Camera-type eye (tissue), 1 donor: ENCODE data around the gene FBXW10B. TPM values are rescaled to one million over a fixed set of nuclear protein-coding genes. Genes with fewer than 3 reads are reported as not detected.

Experiments used
- total RNA-seq: library from RNA; depleted of rRNA; stranded (reverse); fragments of >200 nt; gene quantifications from one replicate; pipeline ENCODE4 v1.2.3, GENCODE V29; 2014

The FBXW10B gene, protein sequence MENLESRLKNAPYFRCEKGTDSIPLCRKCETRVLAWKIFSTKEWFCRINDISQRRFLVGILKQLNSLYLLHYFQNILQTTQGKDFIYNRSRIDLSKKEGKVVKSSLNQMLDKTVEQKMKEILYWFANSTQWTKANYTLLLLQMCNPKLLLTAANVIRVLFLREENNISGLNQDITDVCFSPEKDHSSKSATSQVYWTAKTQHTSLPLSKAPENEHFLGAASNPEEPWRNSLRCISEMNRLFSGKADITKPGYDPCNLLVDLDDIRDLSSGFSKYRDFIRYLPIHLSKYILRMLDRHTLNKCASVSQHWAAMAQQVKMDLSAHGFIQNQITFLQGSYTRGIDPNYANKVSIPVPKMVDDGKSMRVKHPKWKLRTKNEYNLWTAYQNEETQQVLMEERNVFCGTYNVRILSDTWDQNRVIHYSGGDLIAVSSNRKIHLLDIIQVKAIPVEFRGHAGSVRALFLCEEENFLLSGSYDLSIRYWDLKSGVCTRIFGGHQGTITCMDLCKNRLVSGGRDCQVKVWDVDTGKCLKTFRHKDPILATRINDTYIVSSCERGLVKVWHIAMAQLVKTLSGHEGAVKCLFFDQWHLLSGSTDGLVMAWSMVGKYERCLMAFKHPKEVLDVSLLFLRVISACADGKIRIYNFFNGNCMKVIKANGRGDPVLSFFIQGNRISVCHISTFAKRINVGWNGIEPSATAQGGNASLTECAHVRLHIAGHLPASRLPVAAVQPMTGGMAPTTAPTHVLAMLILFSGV
- total RNA-seq = 1.5 TPM

DNA sequence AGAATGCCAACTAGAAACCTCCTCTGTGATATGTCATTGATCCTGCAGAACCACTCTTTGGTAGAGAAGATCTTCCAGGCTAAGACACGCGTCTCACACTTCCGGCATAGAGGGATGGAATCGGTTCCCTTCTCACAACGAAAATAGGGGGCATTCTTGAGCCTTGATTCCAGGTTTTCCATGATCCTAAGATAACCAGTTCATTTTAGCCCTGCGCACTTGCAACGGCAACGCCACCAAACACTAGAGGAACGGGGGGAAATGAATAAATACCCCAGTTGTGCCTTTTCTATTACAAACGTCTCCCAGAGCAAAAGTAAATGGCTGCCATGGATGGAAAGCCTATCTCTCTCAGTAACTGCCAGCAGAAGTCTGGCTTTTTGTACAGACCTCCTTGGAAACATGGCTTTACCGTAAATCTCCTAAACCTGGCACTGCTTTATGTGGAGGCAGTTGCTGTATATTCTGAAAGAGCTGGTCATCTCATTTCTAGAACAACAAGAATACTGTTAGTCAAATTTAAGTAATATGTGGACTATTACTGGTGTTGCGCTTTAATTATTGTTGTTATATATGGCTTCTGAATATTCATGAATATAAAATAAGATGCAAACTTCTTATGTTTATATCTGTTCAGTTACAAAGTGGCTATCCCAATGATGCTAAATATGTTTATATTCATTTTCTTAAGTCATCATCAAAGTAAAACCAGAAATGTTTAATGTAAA lies at the start of gene FBXW10B:
Gene FBXW10B, minus strand, starts transcription at position 374 of the 728 bp plus-strand sequence. Its CDS starts 192 bp downstream, at position 182.

Other genes with a start within 250 kb of the FBXW10B start
- 6.7 TPM for gene CDRT4, start 152.1 kb downstream of the FBXW10B start, total RNA-seq
- 47.6 TPM for gene TVP23C, start 56.2 kb downstream of the FBXW10B start, total RNA-seq
- gene TRIM16, start 64.6 kb upstream of the FBXW10B start, total RNA-seq = 44.8 TPM
- gene ZNF286A, start 80.0 kb upstream of the FBXW10B start, total RNA-seq = 98.1 TPM
- 2.9 TPM for gene TBC1D26, start 112.6 kb upstream of the FBXW10B start, total RNA-seq